ENCODE results near the gene LMTK3. TPM values are rescaled to one million over a fixed set of nuclear protein-coding genes. Genes with fewer than 3 reads are reported as not detected.

LMTK3 gene
- polyA plus RNA-seq, 1 of the 3 experiments (the other 2 are of a cell fraction): 3.2 TPM

GRCh38 chr19:48501494-48502349, 9.9 kb downstream of the LMTK3 start:
- H3K9ac ChIP-seq: no peak overlapping the region
- no peak overlapping the region for H2AFZ ChIP-seq (ENCODE audit: low read depth)
- WGBS (ENCODE audit: low lambda C conversion rate): 60% methylated on average over 16 of the region's 20 CpGs
- no peaks in the 10 kb centered on the region for H4K20me1 ChIP-seq (ENCODE audit: insufficient read depth)
- ChIA-PET CTCF (interaction anchor here (1.1 to 15.9 kb wide), 3 partner anchors 11 to 88 kb away, joined by 3 to 230 read pairs (median 3); no protein-coding TSS in a partner anchor), POLR2A (interaction anchor here (1.2 kb wide), 1 partner anchor 9 kb away, joined by 5 read pairs; no protein-coding TSS in a partner anchor)
- no peak overlapping the region for H3K4me3 ChIP-seq (ENCODE audit: low read depth in 2 of 2, low read length in 1 of 2)
- peaks cover 0 to 8% of the 10 kb centered on the region in 2 experiments; a peak in 1 of 4 replicates for H3K4me1 ChIP-seq (ENCODE audit: control insufficient read depth in 1 of 2, insufficient read depth in 2 of 2, low read depth in 1 of 2, low read length in 1 of 2)
- no peaks in the 10 kb centered on the region for H3K9me2 ChIP-seq
- DNase-seq: peak; percentile 85
- no peak overlapping the region for H3K4me2 ChIP-seq
- no peaks in the 10 kb centered on the region for H3K79me2 ChIP-seq (ENCODE audit: insufficient read depth)
- peaks cover 4% of the 10 kb centered on the region for H3F3A ChIP-seq (replicated peaks; ENCODE audit: insufficient read depth)
- no peaks in the 10 kb centered on the region for H3K27me3 ChIP-seq (ENCODE audit: insufficient read depth)
- TF ChIP-seq FOXJ3 (CRISPR knock-in tag; IDR thresholded peaks at IDR 0.05) (no peak), PBX3 (IDR thresholded peaks at IDR 0.05) (no peak), EZH2phosphoT487 (IDR thresholded peaks at IDR 0.05; ENCODE audit: borderline replicate concordance, low read depth) (no peak), ELF1 (IDR thresholded peaks at IDR 0.05) (no peak), REST (IDR thresholded peaks at IDR 0.05; ENCODE audit: low read depth, low read length) (no peak), NFIC (IDR thresholded peaks at IDR 0.05; ENCODE audit: borderline replicate concordance) (no peak), GATA2 (CRISPR knock-in tag; IDR thresholded peaks at IDR 0.05) (no peak), TAF1 (IDR thresholded peaks at IDR 0.05; ENCODE audit: borderline replicate concordance, low read depth, low read length) (no peak), MEF2A (IDR thresholded peaks at IDR 0.05; ENCODE audit: borderline replicate concordance, low read depth) (no peak), EP300 (IDR thresholded peaks at IDR 0.05; ENCODE audit: borderline replicate concordance in 1 of 2, low read depth in 1 of 2, low read length in 1 of 2) (no peak), CHD2 (IDR thresholded peaks at IDR 0.05; ENCODE audit: low read length, partially characterized antibody) (no peak), RXRA (IDR thresholded peaks at IDR 0.05; ENCODE audit: borderline replicate concordance, low read depth) (no peak), FOSL2 (IDR thresholded peaks at IDR 0.05; ENCODE audit: borderline replicate concordance, low read depth) (no peak), IRF3 (IDR thresholded peaks at IDR 0.05; ENCODE audit: low read depth, low read length) (no peak), POLR2AphosphoS5 (IDR thresholded peaks at IDR 0.05; ENCODE audit: low read depth, low read length) (no peak)
- H3K9me3 ChIP-seq: no peaks in the 10 kb centered on the region
- peaks cover 0 to 2% of the 10 kb centered on the region in 2 experiments for H3K36me3 ChIP-seq (replicated peaks in 1 of 2; ENCODE audit: control insufficient read depth in 1 of 2, insufficient read depth in 2 of 2, low read length in 1 of 2)
- no peak overlapping the region for H3K27ac ChIP-seq (ENCODE audit: low read depth in 2 of 2, low read length in 1 of 2)

Data from SK-N-SH (cell line).